Large intestine (tissue), 3 donors: Measurements from ENCODE around the gene GRIN3A. TPM values are rescaled to one million over a fixed set of nuclear protein-coding genes. Genes with fewer than 3 reads are reported as not detected.

Experiments used
- DNase-seq, 2 donors: peaks; one replicate each; pipeline versions ENCODE4 v3.0.0 to v3.0.0-alpha.2; 2013
- H3K27ac ChIP-seq: one replicate; pipeline ENCODE4 v1.5.1; 2013; ENCODE audit warnings: low read length
- H3K27me3 ChIP-seq: 2 replicates; pipeline ENCODE4 v1.6.1; 2013; ENCODE audit warnings: low read length; ENCODE audit not compliant: control insufficient read depth, insufficient read depth
- H3K36me3 ChIP-seq: 2 replicates; pipeline ENCODE4 v1.6.1; 2013; ENCODE audit warnings: low read length; ENCODE audit not compliant: control insufficient read depth, insufficient read depth
- H3K4me1 ChIP-seq: one replicate; pipeline ENCODE4 v1.6.1; 2013; ENCODE audit warnings: low read length; ENCODE audit not compliant: control insufficient read depth, insufficient read depth
- H3K4me3 ChIP-seq: one replicate; pipeline ENCODE4 v1.5.1; 2013; ENCODE audit warnings: low read length
- H3K9me3 ChIP-seq: one replicate; pipeline ENCODE4 v1.6.1; 2013; ENCODE audit warnings: mild to moderate bottlenecking, low read depth, low read length, moderate library complexity; ENCODE audit not compliant: control insufficient read depth
- WGBS: methylation state at CpG from one replicate; pipeline ENCODE4 v1.1.5; 2013; ENCODE audit warnings: low lambda C conversion rate; ENCODE audit not compliant: insufficient coverage; 5-methylcytosine and 5-hydroxymethylcytosine counted together
- polyA plus RNA-seq: library from polyadenylated mRNA; unstranded; fragments of 120-200 nt; gene quantifications from one replicate; pipeline ENCODE4 v1.2.1, GENCODE V29; 2013

Gene GRIN3A
- polyA plus RNA-seq, 1 donor, result 0.30 TPM

DNA sequence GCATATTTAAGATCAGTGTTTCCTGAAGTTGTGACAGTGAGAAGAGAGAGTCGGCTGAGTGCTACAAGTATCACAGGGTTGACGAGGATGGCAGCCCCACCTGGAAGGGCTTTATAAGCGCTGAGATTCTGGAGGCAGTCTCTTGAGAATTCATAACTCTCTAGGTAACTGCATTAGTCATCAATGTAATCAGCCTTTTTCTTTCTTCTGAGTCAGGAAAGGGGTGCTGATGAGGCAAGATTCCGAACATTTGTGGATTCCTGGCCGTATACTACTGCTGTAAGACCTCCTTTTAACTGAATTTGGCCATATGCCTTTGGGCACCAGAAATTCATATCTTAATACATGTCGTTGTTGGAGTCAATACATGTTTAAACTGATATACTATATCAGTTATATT is 211.4 kb downstream of the GRIN3A start:
- Histone ChIP-seq H3K27me3 (no peaks in the 10 kb centered on the region), H3K36me3 (no peaks in the 10 kb centered on the region), H3K27ac (no peak overlapping the region), H3K9me3 (no peaks in the 10 kb centered on the region), H3K4me3 (no peak overlapping the region), H3K4me1 (no peaks in the 10 kb centered on the region)
- no peak for DNase-seq
- 93% methylated on average over 2 of the region's 6 CpGs for WGBS

DNA sequence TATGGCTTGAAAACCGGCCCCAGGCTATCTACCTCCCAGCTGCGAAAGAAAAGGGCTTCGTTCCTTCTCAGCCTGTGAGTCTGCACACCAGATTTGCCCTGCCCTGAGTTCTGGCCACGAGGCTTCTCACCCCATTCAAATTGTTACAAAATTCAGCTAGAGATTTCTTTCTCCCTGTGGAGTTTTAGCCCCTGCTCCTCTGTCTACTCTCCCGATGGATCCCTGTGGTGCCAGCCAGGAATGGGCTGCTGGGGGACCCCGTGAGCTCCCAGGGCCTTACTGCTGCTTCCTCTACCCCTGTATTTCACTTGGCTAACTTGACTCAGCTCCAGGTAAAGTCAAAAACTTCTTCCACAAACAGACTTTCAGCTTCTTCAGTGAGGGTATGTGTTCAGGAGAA is 214.1 kb downstream of the GRIN3A start:
- no peaks in the 10 kb centered on the region for H3K36me3 ChIP-seq
- H3K4me1 ChIP-seq, result no peaks in the 10 kb centered on the region
- no peak overlapping the region for H3K4me3 ChIP-seq
- H3K27ac ChIP-seq, result no peak overlapping the region
- DNase-seq, result no peak
- H3K27me3 ChIP-seq, result no peaks in the 10 kb centered on the region
- WGBS, result no CpG with 5 or more reads among the region's 6 CpGs
- no peaks in the 10 kb centered on the region for H3K9me3 ChIP-seq

Other genes with a start within 250 kb of the GRIN3A start
- 38.3 TPM for gene RNF20, start 204.8 kb downstream of the GRIN3A start, polyA plus RNA-seq
- gene PPP3R2, start 143.7 kb downstream of the GRIN3A start, polyA plus RNA-seq, result 0.01 TPM